Renal pelvis (tissue), 4 donors: ENCODE data around the gene PCDHB13. TPM values are rescaled to one million over a fixed set of nuclear protein-coding genes. Genes with fewer than 3 reads are reported as not detected.

ENCODE experiments used
- DNase-seq: peaks from one replicate; pipeline ENCODE4 v3.0.0-alpha.2; 2013
- polyA plus RNA-seq, 3 donors: library from polyadenylated mRNA; unstranded; fragments of 120-200 nt; gene quantifications; one replicate each; pipeline ENCODE4 v1.2.1, GENCODE V29; 2013; ENCODE audit not compliant: insufficient read length in 3 of 3

The PCDHB13 gene
- polyA plus RNA-seq, 3 donors = 6.4 to 7.5 (median 6.9) TPM

- no peak for DNase-seq
Observed at GRCh38 chr5:141250576-141250975, 36.9 kb downstream of the PCDHB13 start.

GRCh38 chr5:141258464-141258863 is 44.7 kb downstream of the PCDHB13 start:
- DNase-seq = no peak

- no peak for DNase-seq
Observed at GRCh38 chr5:141258948-141259347, 45.2 kb downstream of the PCDHB13 start.

GRCh38 chr5:141260458-141261237 is 46.9 kb downstream of the PCDHB13 start:
- DNase-seq = no peak

GRCh38 chr5:141261238-141261546 is 47.5 kb downstream of the PCDHB13 start:
- no peak for DNase-seq

Other genes with a start within 250 kb of the PCDHB13 start
- gene PCDHAC2, start 247.4 kb upstream of the PCDHB13 start, polyA plus RNA-seq = under 1 TPM; 0.29 to 0.71 (median 0.53) TPM
- gene PCDHB1, start 162.5 kb upstream of the PCDHB13 start, polyA plus RNA-seq = under 1 TPM; 0.04 to 0.15 (median 0.08) TPM
- 1 to 10 TPM; 4.5 to 8.4 (median 4.9) TPM for gene PCDHB2, start 119.3 kb upstream of the PCDHB13 start, polyA plus RNA-seq
- gene PCDHB3, start 113.4 kb upstream of the PCDHB13 start, polyA plus RNA-seq = 1 to 10 TPM; 3.7 to 4.7 (median 3.8) TPM
- gene PCDHB4, start 92.1 kb upstream of the PCDHB13 start, polyA plus RNA-seq = 1 to 10 TPM in 2 of 3 donors, under 1 TPM in 1; 0.97 to 2.1 (median 2.0) TPM
- 1 to 10 TPM; 5.3 to 9.5 (median 9.1) TPM for gene PCDHB5, start 78.7 kb upstream of the PCDHB13 start, polyA plus RNA-seq
- gene PCDHB6, start 63.9 kb upstream of the PCDHB13 start, polyA plus RNA-seq = 1 to 10 TPM; 1.6 to 3.1 (median 3.0) TPM
- gene PCDHB7, start 41.3 kb upstream of the PCDHB13 start, polyA plus RNA-seq = 1 to 10 TPM; 3.5 to 4.4 (median 4.2) TPM
- 1 to 10 TPM; 1.5 to 3.1 (median 2.1) TPM for gene PCDHB8, start 36.1 kb upstream of the PCDHB13 start, polyA plus RNA-seq
- gene PCDHB16, start 31.5 kb upstream of the PCDHB13 start, polyA plus RNA-seq = 1 to 10 TPM; 5.1 to 7.4 (median 6.5) TPM
- gene PCDHB9, start 26.8 kb upstream of the PCDHB13 start, polyA plus RNA-seq = 1 to 10 TPM; 3.4 to 4.5 (median 4.1) TPM
- gene PCDHB10, start 21.6 kb upstream of the PCDHB13 start, polyA plus RNA-seq = 1 to 10 TPM; 4.9 to 6.6 (median 6.4) TPM
- 1 to 10 TPM; 3.8 to 6.5 (median 4.6) TPM for gene PCDHB11, start 14.3 kb upstream of the PCDHB13 start, polyA plus RNA-seq
- 1 to 10 TPM; 3.6 to 4.6 (median 4.5) TPM for gene PCDHB12, start 5.2 kb upstream of the PCDHB13 start, polyA plus RNA-seq
- gene PCDHB14, start 9.4 kb downstream of the PCDHB13 start, polyA plus RNA-seq = 10 to 100 TPM; 10.1 to 11.2 (median 10.2) TPM
- gene PCDHB15, start 31.5 kb downstream of the PCDHB13 start, polyA plus RNA-seq = 10 to 100 TPM; 14.3 to 15.2 (median 14.7) TPM
- gene SLC25A2, start 90.1 kb downstream of the PCDHB13 start, polyA plus RNA-seq = under 1 TPM in 2 of 3 donors, not detected in 1; 0.19 to 0.21 TPM
- gene TAF7, start 106.9 kb downstream of the PCDHB13 start, polyA plus RNA-seq = 100 to 1,000 TPM; 137 to 157 (median 148) TPM
- gene PCDHGA1, start 116.6 kb downstream of the PCDHB13 start, polyA plus RNA-seq = 1 to 10 TPM in 2 of 3 donors, under 1 TPM in 1; 0.81 to 1.7 (median 1.0) TPM
- gene PCDHGA2, start 124.8 kb downstream of the PCDHB13 start, polyA plus RNA-seq = 1 to 10 TPM; 6.3 to 8.3 (median 6.4) TPM
- 1 to 10 TPM; 3.4 to 4.5 (median 3.8) TPM for gene PCDHGA3, start 129.9 kb downstream of the PCDHB13 start, polyA plus RNA-seq
- gene PCDHGB1, start 136.2 kb downstream of the PCDHB13 start, polyA plus RNA-seq = 1 to 10 TPM; 1.7 to 1.8 (median 1.7) TPM
- 1 to 10 TPM; 2.3 to 3.0 (median 2.4) TPM for gene PCDHGA4, start 141.1 kb downstream of the PCDHB13 start, polyA plus RNA-seq
- 1 to 10 TPM; 3.5 to 4.9 (median 3.6) TPM for gene PCDHGB2, start 146.1 kb downstream of the PCDHB13 start, polyA plus RNA-seq
- 1 to 10 TPM; 2.6 to 3.2 (median 2.6) TPM for gene PCDHGA5, start 150.2 kb downstream of the PCDHB13 start, polyA plus RNA-seq
- gene PCDHGB3, start 156.3 kb downstream of the PCDHB13 start, polyA plus RNA-seq = 1 to 10 TPM; 1.9 to 2.6 (median 2.5) TPM
- 1 to 10 TPM; 6.4 to 8.5 (median 7.9) TPM for gene PCDHGA6, start 160.0 kb downstream of the PCDHB13 start, polyA plus RNA-seq
- 1 to 10 TPM; 2.2 to 2.5 (median 2.5) TPM for gene PCDHGA7, start 168.8 kb downstream of the PCDHB13 start, polyA plus RNA-seq
- 1 to 10 TPM; 4.9 to 6.2 (median 6.2) TPM for gene PCDHGB4, start 173.8 kb downstream of the PCDHB13 start, polyA plus RNA-seq
- under 1 TPM; 0.78 to 0.85 (median 0.81) TPM for gene PCDHGA8, start 178.7 kb downstream of the PCDHB13 start, polyA plus RNA-seq
- gene PCDHGB5, start 184.0 kb downstream of the PCDHB13 start, polyA plus RNA-seq = 10 to 100 TPM in 1 of 3 donors, 1 to 10 TPM in 2; 9.3 to 12.0 (median 9.7) TPM
- 1 to 10 TPM; 4.8 to 6.1 (median 5.5) TPM for gene PCDHGA9, start 188.9 kb downstream of the PCDHB13 start, polyA plus RNA-seq
- 1 to 10 TPM; 6.8 to 7.8 (median 7.3) TPM for gene PCDHGB6, start 194.1 kb downstream of the PCDHB13 start, polyA plus RNA-seq
- 1 to 10 TPM; 3.1 to 3.7 (median 3.4) TPM for gene PCDHGA10, start 199.1 kb downstream of the PCDHB13 start, polyA plus RNA-seq
- gene PCDHGB7, start 203.8 kb downstream of the PCDHB13 start, polyA plus RNA-seq = 10 to 100 TPM; 11.0 to 17.3 (median 16.1) TPM
- gene PCDHGA11, start 207.1 kb downstream of the PCDHB13 start, polyA plus RNA-seq = 1 to 10 TPM; 3.8 to 6.3 (median 4.9) TPM
- 1 to 10 TPM; 1.1 to 2.9 (median 1.8) TPM for gene PCDHGA12, start 216.6 kb downstream of the PCDHB13 start, polyA plus RNA-seq